ENCODE measurements around the gene MED15. TPM values are rescaled to one million over a fixed set of nuclear protein-coding genes. Genes with fewer than 3 reads are reported as not detected.

The MED15 gene
- total RNA-seq, 1 experiment from 2014 or later, result 31.0 TPM

GRCh38 chr22:20574920-20575353 is 67.5 kb downstream of the MED15 start:
- in situ Hi-C loops (cut with HindIII; ENCODE audit: low pct_unique_long_range_greater_than_20kb, low sequenced_read_pairs), result no loop called here
- no peak for DNase-seq (ENCODE audit: low read depth)

- in situ Hi-C loops (cut with HindIII; ENCODE audit: low pct_unique_long_range_greater_than_20kb, low sequenced_read_pairs), result no loop called here
- DNase-seq (ENCODE audit: low read depth), result no peak
These were observed 68.5 kb downstream of the MED15 start for GRCh38 chr22:20575724-20576444.

- DNase-seq (ENCODE audit: low read depth), result no peak
- in situ Hi-C loops (cut with HindIII; ENCODE audit: low pct_unique_long_range_greater_than_20kb, low sequenced_read_pairs), result no loop called here
These were observed 69.0 kb downstream of the MED15 start for GRCh38 chr22:20576445-20576816.

GRCh38 chr22:20577045-20577444 is 69.6 kb downstream of the MED15 start:
- DNase-seq (ENCODE audit: low read depth), result no peak
- in situ Hi-C loops (cut with HindIII; ENCODE audit: low pct_unique_long_range_greater_than_20kb, low sequenced_read_pairs), result no loop called here

GRCh38 chr22:20577549-20577975 is 70.2 kb downstream of the MED15 start:
- in situ Hi-C loops (cut with HindIII; ENCODE audit: low pct_unique_long_range_greater_than_20kb, low sequenced_read_pairs), result no loop called here
- no peak for DNase-seq (ENCODE audit: low read depth)

GRCh38 chr22:20578192-20578591 is 70.8 kb downstream of the MED15 start:
- DNase-seq (ENCODE audit: low read depth), result no peak
- in situ Hi-C loops (cut with HindIII; ENCODE audit: low pct_unique_long_range_greater_than_20kb, low sequenced_read_pairs), result no loop called here

- no peak for DNase-seq (ENCODE audit: low read depth)
- in situ Hi-C loops (cut with HindIII; ENCODE audit: low pct_unique_long_range_greater_than_20kb, low sequenced_read_pairs), result no loop called here
These were observed 71.3 kb downstream of the MED15 start for GRCh38 chr22:20578707-20579106.

- no peak for DNase-seq (ENCODE audit: low read depth)
- in situ Hi-C loops (cut with HindIII; ENCODE audit: low pct_unique_long_range_greater_than_20kb, low sequenced_read_pairs), result no loop called here
These were observed 72.1 kb downstream of the MED15 start for GRCh38 chr22:20579273-20580120.

GRCh38 chr22:20580179-20580578 is 72.8 kb downstream of the MED15 start:
- in situ Hi-C loops (cut with HindIII; ENCODE audit: low pct_unique_long_range_greater_than_20kb, low sequenced_read_pairs), result no loop called here
- no peak for DNase-seq (ENCODE audit: low read depth)

GRCh38 chr22:20580611-20581502 is 73.4 kb downstream of the MED15 start:
- in situ Hi-C loops (cut with HindIII; ENCODE audit: low pct_unique_long_range_greater_than_20kb, low sequenced_read_pairs), result no loop called here

GRCh38 chr22:20581503-20582170 is 74.2 kb downstream of the MED15 start:
- DNase-seq (ENCODE audit: low read depth), result no peak
- in situ Hi-C loops (cut with HindIII; ENCODE audit: low pct_unique_long_range_greater_than_20kb, low sequenced_read_pairs), result no loop called here

More at GRCh38 chr22:20580611-20581502, 73.4 kb downstream of the MED15 start:
- DNase-seq (ENCODE audit: low read depth), result no peak

- no peak for DNase-seq (ENCODE audit: low read depth)
- in situ Hi-C loops (cut with HindIII; ENCODE audit: low pct_unique_long_range_greater_than_20kb, low sequenced_read_pairs), result no loop called here
These were observed 74.7 kb downstream of the MED15 start for GRCh38 chr22:20582171-20582511.

GRCh38 chr22:20582520-20583361 is 75.3 kb downstream of the MED15 start:
- DNase-seq (ENCODE audit: low read depth), result no peak
- in situ Hi-C loops (cut with HindIII; ENCODE audit: low pct_unique_long_range_greater_than_20kb, low sequenced_read_pairs), result no loop called here

GRCh38 chr22:20583471-20583922 is 76.1 kb downstream of the MED15 start:
- no peak for DNase-seq (ENCODE audit: low read depth)
- in situ Hi-C loops (cut with HindIII; ENCODE audit: low pct_unique_long_range_greater_than_20kb, low sequenced_read_pairs), result no loop called here

GRCh38 chr22:20584029-20584871 is 76.8 kb downstream of the MED15 start:
- in situ Hi-C loops (cut with HindIII; ENCODE audit: low pct_unique_long_range_greater_than_20kb, low sequenced_read_pairs), result no loop called here
- DNase-seq (ENCODE audit: low read depth), result no peak

- no peak for DNase-seq (ENCODE audit: low read depth)
- in situ Hi-C loops (cut with HindIII; ENCODE audit: low pct_unique_long_range_greater_than_20kb, low sequenced_read_pairs), result no loop called here
These were observed 77.6 kb downstream of the MED15 start for GRCh38 chr22:20584872-20585638.

Measured in Caki2 (cell line).